VCaP (cell line): ENCODE results near the gene CELSR1.

Experiments
- H3K27ac ChIP-seq: fragments of 450-650 bp; 2 replicates; pipeline ENCODE4 v1.5.1; 2017
- TF ChIP-seq, protein P1 (sequence below): fragments of 450-650 bp; conservative IDR thresholded peaks from 2 replicates; pipeline ENCODE4 v1.5.1; 2017; ENCODE audit warnings: mild to moderate bottlenecking, moderate library complexity

The CELSR1 gene

DNA sequence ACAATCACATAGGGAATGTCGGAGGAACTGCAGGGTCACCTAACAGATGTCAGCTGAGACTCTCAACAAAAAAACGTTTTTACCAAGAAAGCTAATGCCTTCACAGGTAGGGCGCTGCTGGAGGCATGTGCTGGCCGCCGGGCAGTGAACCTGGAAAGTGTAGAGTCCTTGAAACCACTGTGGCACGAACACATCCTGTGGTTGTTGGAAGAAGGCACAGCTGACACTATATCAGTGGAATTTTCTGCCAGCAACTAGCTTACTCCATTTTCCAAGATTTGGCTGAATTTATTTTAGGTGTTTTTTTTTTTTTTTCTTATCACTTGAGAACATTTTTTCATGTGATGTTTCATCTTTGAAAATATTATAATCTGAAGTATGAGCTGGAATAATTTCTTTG is 187.7 kb downstream of the CELSR1 start:
- TF ChIP-seq, protein P1, sequence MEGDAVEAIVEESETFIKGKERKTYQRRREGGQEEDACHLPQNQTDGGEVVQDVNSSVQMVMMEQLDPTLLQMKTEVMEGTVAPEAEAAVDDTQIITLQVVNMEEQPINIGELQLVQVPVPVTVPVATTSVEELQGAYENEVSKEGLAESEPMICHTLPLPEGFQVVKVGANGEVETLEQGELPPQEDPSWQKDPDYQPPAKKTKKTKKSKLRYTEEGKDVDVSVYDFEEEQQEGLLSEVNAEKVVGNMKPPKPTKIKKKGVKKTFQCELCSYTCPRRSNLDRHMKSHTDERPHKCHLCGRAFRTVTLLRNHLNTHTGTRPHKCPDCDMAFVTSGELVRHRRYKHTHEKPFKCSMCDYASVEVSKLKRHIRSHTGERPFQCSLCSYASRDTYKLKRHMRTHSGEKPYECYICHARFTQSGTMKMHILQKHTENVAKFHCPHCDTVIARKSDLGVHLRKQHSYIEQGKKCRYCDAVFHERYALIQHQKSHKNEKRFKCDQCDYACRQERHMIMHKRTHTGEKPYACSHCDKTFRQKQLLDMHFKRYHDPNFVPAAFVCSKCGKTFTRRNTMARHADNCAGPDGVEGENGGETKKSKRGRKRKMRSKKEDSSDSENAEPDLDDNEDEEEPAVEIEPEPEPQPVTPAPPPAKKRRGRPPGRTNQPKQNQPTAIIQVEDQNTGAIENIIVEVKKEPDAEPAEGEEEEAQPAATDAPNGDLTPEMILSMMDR, result no peak
- H3K27ac ChIP-seq, result no peak overlapping the region

DNA sequence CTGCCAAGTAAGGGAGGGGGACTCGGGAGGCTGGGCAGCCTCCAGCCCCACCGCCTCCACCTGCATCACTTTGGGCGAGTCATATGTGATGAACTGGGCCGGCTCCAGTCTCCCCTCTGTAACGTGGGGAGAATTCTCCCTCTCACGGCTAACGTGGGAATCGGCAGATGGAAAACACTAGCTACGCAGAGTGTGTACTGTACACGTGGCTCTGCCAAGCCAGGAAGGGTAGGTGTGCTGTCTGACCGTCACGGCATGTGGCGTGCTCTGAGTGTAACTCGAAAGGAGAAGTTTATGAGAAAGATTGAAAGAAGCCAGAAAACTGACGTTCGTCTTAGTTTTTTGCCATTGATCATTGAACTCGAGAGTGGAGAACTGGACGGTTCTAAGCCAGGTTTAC is 188.2 kb downstream of the CELSR1 start:
- TF ChIP-seq, protein P1, result no peak
- H3K27ac ChIP-seq, result no peak overlapping the region

DNA sequence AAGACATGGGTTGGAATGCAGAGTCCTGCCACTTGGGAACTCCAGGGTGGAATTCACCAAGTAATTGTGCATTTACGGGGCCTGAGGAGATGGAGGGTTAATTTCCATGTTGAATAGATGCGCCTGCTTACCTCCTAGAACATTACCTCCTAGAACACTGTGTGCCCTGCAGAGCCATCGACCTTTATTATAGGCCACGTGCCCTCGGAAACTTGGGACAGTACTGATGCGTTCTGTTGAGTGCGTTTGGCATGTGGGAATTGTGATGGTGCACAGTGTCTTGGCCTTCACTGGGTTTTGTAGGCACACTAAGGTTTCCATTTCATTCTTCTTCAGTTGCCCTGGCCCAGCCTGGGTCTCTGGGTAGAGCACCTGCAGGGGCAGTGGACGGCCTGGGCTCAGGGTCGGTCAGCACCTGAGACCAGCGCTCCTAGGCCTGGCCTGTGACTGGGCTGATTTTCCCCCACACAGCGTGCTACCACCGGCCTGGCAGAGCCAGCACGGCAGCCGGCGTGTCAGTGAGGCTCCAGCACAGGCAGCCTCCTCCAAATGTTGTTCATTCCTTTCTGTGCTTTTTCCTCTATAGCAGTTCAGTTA is 189.2 kb downstream of the CELSR1 start:
- TF ChIP-seq, protein P1, result no peak
- H3K27ac ChIP-seq, result no peak overlapping the region

DNA sequence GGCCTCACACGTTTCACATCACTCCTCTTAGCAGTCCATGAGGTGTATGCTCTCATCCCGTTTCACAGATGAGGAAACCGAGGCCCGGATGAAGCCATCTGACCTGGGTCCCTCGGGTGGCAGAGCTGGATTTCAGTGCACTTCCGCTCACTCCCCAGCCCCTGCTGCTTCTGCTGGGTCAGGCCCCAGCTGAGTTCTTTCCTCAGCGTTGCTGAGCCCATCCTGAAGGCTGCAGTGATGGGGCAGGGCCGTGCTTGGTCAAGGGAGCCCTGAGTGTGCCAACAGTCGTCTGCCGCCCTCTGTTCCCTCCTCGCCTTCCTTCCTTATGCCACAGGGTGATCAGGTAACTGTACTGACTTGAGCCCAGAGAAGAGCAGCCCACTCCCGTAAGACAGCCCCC is 189.8 kb downstream of the CELSR1 start:
- no peak overlapping the region for H3K27ac ChIP-seq
- TF ChIP-seq, protein P1, result no peak

DNA sequence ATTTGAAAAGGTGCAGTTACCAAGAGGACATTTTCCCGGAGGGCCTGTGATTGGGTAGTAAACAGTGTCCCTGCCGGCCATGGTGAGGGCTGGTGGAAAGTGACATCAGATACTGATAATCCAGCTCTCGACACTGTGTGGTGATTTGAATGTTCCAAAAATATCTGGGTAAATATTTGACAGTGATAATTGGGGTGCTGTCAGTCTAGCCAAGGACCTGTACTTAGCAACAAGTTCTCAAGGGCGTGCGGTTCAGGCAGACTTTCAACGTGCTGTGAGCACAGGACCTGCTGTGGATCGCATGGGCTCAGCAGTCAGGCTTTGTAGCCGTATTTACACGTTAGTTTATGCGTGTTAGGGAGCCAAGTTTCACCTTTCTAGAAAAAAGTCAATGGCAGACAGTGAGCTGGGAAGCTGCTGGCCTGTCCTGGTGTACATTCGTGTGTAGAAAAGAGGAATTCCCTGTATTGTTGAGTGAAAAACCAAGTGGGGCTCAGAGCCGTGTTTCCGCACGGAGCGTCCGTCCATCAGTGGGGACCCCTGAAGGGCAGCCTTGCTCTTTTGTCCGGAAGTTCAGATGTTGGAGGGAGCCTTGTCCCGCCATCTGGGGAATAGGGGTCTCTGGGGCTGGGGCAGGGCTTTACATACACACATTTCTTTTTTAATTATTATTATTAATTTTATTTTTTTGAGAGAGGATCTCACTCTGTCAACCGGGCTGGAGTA is 190.6 kb downstream of the CELSR1 start:
- TF ChIP-seq, protein P1, result no peak
- no peak overlapping the region for H3K27ac ChIP-seq

DNA sequence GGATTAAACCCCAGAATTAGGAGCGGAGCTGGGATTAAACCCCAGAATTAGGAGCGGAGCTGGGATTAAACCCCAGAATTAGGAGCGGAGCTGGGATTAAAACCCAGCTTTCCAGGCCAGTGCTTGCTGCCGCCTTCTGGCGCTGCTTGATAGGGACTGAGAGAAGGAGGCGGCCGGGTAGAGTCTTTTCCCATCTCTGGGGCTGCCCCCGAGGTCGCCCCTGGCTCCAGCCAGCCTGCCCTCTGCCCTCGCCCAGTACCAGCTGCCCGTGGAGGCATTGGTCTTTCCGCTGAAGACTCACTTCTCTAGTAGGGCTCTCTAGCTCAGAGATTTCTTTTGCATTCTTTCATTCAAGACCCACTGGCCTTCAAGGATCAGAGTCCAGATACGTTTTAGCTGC is 196.7 kb downstream of the CELSR1 start:
- no peak overlapping the region for H3K27ac ChIP-seq
- TF ChIP-seq, protein P1, result no peak

DNA sequence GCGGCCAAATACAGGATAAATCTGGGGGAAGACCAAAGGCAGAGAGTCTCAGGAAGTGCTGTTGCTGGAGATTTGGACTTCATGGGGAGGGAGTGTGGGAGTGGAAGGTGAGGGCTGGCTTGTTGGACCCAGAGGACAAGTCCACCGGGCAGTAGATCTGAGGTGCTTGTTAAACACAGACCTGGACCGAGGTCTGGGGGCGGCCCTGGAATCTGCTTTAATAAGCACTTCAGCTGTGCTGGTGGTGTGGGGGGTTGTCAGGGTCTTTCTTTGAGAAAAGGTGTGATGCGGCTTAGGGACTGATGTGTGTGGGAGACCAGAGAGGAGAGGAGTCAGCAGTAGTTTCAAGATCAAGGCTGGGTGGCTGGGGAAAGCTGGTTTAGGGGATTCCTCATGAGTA is 197.5 kb downstream of the CELSR1 start:
- no peak overlapping the region for H3K27ac ChIP-seq

More for the DNA sequence above, 197.5 kb downstream of the CELSR1 start:
- TF ChIP-seq, protein P1, result no peak
